Testis (tissue), 3 donors: ENCODE measurements around the gene FOXI1. TPM values are rescaled to one million over a fixed set of nuclear protein-coding genes. Genes with fewer than 3 reads are reported as not detected.
"Not testable (repeated sequence)": the region's sequence is repeated elsewhere in the genome, so short reads cannot be mapped to it uniquely, and the experiment has no call there.

Experiments used
- DNase-seq: peaks from one replicate; pipeline ENCODE4 v3.0.0-alpha.2; 2019
- H3K27ac ChIP-seq, 2 donors: fragments of 200-600 bp; sonication (generic); one replicate each; pipeline ENCODE4 v1.5.1; 2019
- H3K27me3 ChIP-seq: fragments of 200-600 bp; sonication (generic); one replicate; pipeline ENCODE4 v1.5.1; 2019
- H3K36me3 ChIP-seq: fragments of 200-600 bp; sonication (generic); one replicate; pipeline ENCODE4 v1.5.1; 2017; ENCODE audit warnings: low read depth; ENCODE audit errors: missing control alignments
- H3K4me1 ChIP-seq: fragments of 200-600 bp; sonication (generic); one replicate; pipeline ENCODE4 v1.5.1; 2019
- H3K4me3 ChIP-seq, 2 donors: fragments of 200-600 bp; sonication (generic); one replicate each; pipeline ENCODE4 v1.5.1; 2017 to 2019
- H3K9me3 ChIP-seq: fragments of 200-600 bp; sonication (generic); one replicate; pipeline ENCODE4 v1.5.1; 2017
- CTCF ChIP-seq, 3 experiments: fragments of 450-650 bp in 2 of 3; fragments of 200-600 bp in 1 of 3; sonication (generic) in 1 of 3; IDR thresholded peaks; one replicate each; pipeline ENCODE4 v1.5.1; 2016 to 2019; ENCODE audit warnings: antibody characterized with exemption in 3 of 3, mild to moderate bottlenecking in 2 of 3, moderate library complexity in 1 of 3
- POLR2A ChIP-seq: fragments of 450-650 bp; IDR thresholded peaks from one replicate; pipeline ENCODE4 v1.6.1; 2017; ENCODE audit warnings: antibody characterized with exemption, mild to moderate bottlenecking, moderate library complexity
- WGBS, 2 donors: methylation state at CpG; one replicate each; pipeline ENCODE4 v1.1.5; 2018; 5-methylcytosine and 5-hydroxymethylcytosine counted together
- intact Hi-C: fragments of 100-400 bp; cut with DNase I; formaldehyde crosslinking; loops from one replicate; pipeline ENCODE4 v1.15.1; 2023; ENCODE audit warnings: low total_unique reads
- polyA plus RNA-seq: library from polyadenylated mRNA; stranded (reverse); fragments of 350-450 nt; fragmentation: Illumina TruSeq; extraction: RNeasy Lipid Tissue Mini Kit (QIAGEN cat#74804); gene quantifications from one replicate; pipeline ENCODE4 v1.2.3, GENCODE V29; 2014; ENCODE audit warnings: low read depth, low replicate concordance; ENCODE audit not compliant: insufficient read depth
- total RNA-seq, 2 donors: library from RNA; depleted of rRNA; stranded (reverse); fragments of >200 nt; gene quantifications; one replicate each; pipeline ENCODE4 v1.2.3, GENCODE V29; 2016

The FOXI1 gene
- total and polyA plus RNA-seq, 3 donors from 2014 or later = 0.19 to 0.26 TPM; not detected in 1

GRCh38 chr5:170082701-170083100, 23.0 kb upstream of the FOXI1 start:
- Histone ChIP-seq H3K4me1 (no peaks in the 10 kb centered on the region), H3K36me3 (no peaks in the 10 kb centered on the region), H3K9me3 (no peaks in the 10 kb centered on the region), H3K27ac (no peak overlapping the region), H3K27me3 (no peaks in the 10 kb centered on the region), H3K4me3 (no peak overlapping the region)
- intact Hi-C loops = no loop called here
- 84 to 94% methylated on average over 5 to 7 of the region's 7 CpGs for WGBS, 2 donors
- DNase-seq = no peak
- TF ChIP-seq CTCF (IDR thresholded peaks at IDR 0.05) = no peak
- TF ChIP-seq POLR2A = no peak

GRCh38 chr5:170087168-170087817, 18.4 kb upstream of the FOXI1 start:
- Histone ChIP-seq H3K9me3 (no peaks in the 10 kb centered on the region), H3K27ac (no peak overlapping the region), H3K27me3 (no peaks in the 10 kb centered on the region), H3K4me3 (no peak overlapping the region), H3K36me3 (no peaks in the 10 kb centered on the region), H3K4me1 (no peaks in the 10 kb centered on the region)
- TF ChIP-seq POLR2A = no peak
- no peak for TF ChIP-seq CTCF (IDR thresholded peaks at IDR 0.05)
- intact Hi-C loops = no loop called here
- 91 to 92% methylated on average over 3 of the region's 3 CpGs for WGBS, 2 donors
- DNase-seq = no peak

GRCh38 chr5:170092455-170093101, 13.1 kb upstream of the FOXI1 start:
- WGBS, 2 donors = 51 to 61% methylated on average over 3 to 5 of the region's 5 CpGs
- no peak for DNase-seq
- TF ChIP-seq CTCF (IDR thresholded peaks at IDR 0.05) (no peak), POLR2A (no peak)
- no peaks in the 10 kb centered on the region for H3K9me3 ChIP-seq
- no peaks in the 10 kb centered on the region for H3K27me3 ChIP-seq
- no peak overlapping the region for H3K27ac ChIP-seq
- no peak overlapping the region for H3K4me3 ChIP-seq
- H3K36me3 ChIP-seq = no peaks in the 10 kb centered on the region
- no peaks in the 10 kb centered on the region for H3K4me1 ChIP-seq
- intact Hi-C loops = no loop called here

- H3K36me3 ChIP-seq, H3K27me3 ChIP-seq, H3K4me3 ChIP-seq, H3K9me3 ChIP-seq, H3K27ac ChIP-seq, DNase-seq, intact Hi-C loops, H3K4me1 ChIP-seq: not testable (repeated sequence)
- 92 to 93% methylated on average over 7 to 10 of the region's 10 CpGs for WGBS, 2 donors
Observed at GRCh38 chr5:170094329-170094728, 11.4 kb upstream of the FOXI1 start.

- no peak for DNase-seq
- Histone ChIP-seq H3K4me3 (no peak overlapping the region), H3K36me3 (no peaks in the 10 kb centered on the region), H3K4me1 (no peaks in the 10 kb centered on the region), H3K9me3 (no peaks in the 10 kb centered on the region), H3K27ac (no peak overlapping the region), H3K27me3 (no peaks in the 10 kb centered on the region)
- 50 to 75% methylated on average over 1 of the region's 1 CpG for WGBS, 2 donors
- TF ChIP-seq CTCF (IDR thresholded peaks at IDR 0.05) (no peak), POLR2A (no peak)
- intact Hi-C loops = no loop called here
Observed at GRCh38 chr5:170095646-170096045, 10.1 kb upstream of the FOXI1 start.
